HG03095 (cell line): ENCODE measurements around the gene RNF217.
"Not testable (repeated sequence)": the region's sequence is repeated elsewhere in the genome, so short reads cannot be mapped to it uniquely, and the experiment has no call there.

Source experiments
- ATAC-seq: cut with Tn5 transposase; IDR thresholded peaks from one replicate; pipeline ENCODE4 v1.9.1; 2021; ENCODE audit warnings: moderate library complexity; ENCODE audit not compliant: unreplicated experiment

RNF217 gene

GRCh38 chr6:125121894-125122293 lies 159.7 kb downstream of the RNF217 start:
- no peak for ATAC-seq

GRCh38 chr6:125123051-125123450 lies 160.8 kb downstream of the RNF217 start:
- no peak for ATAC-seq

DNA sequence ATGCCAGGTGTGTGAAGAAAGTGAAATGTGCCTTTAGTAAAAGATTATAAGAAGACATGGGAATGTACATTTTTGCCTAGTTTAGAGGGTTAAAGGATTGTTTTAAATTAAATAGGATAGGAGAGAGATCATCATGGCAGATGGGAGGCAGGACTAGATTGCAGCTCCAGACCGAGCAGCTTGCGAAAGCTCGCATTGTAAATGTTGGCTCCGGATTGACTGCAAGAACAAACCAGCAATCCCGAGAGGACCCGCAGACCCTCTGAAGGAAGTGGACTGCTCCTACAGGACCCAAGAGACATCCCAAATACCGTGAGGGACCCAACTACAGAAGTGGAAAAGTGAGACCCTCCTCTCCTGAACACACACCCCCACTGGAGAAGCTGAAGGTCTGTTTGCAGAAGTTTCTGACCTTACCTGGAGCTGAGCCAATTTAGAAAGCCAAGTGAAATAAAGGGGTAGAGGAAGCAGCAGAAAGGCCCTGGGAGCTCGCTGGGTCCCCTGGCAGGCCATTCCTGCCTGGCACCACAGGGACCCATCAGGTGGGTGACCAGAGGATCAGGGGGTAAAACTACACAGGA lies 161.3 kb downstream of the RNF217 start:
- ATAC-seq, result no peak

GRCh38 chr6:125124049-125124669 lies 161.9 kb downstream of the RNF217 start:
- no peak for ATAC-seq

- not testable (repeated sequence) for ATAC-seq
These were observed 163.6 kb downstream of the RNF217 start for GRCh38 chr6:125125856-125126255.

- ATAC-seq, result no peak
These were observed 167.1 kb downstream of the RNF217 start for GRCh38 chr6:125129354-125129753.

DNA sequence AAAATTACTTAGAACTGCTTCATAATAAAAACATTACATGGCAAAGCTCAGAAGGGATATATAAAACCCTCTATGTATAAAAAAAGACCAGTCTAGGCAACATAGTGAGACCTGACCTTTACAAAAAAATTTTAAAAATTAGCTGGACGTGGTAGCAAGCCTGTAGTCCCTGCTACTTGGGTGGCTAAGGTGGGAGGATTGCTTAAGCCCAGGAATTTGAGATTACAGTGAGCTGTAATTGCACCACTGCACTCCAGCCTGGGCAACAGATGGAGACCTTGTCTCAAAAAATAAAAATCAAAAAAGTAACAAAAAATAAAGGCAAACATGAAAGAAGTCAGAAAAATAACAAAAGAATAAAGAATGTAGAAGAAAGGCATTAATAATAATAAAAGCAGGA lies 169.8 kb downstream of the RNF217 start:
- no peak for ATAC-seq

GRCh38 chr6:125136378-125136777 lies 174.1 kb downstream of the RNF217 start:
- ATAC-seq, result no peak

DNA sequence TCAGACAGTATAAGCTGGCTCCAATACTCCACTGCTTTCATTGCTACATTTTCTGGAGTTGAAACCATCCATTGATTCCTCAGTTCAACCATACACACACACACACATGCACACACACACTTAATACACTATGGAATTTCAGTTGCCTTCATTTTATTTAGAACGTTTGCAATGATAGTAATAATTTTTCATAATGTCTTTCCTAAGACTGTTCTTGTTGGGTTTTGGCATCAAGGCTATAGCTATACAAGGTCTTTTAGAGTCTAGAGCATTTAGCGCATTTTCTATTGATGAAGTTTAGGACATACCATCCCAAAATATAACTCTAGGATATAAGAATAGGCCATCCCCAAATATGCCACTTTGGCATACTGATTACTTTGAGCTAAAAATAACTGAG lies 175.8 kb downstream of the RNF217 start:
- ATAC-seq, result no peak

- ATAC-seq, result no peak
These were observed 178.6 kb downstream of the RNF217 start for GRCh38 chr6:125140808-125141207.
